GM19452 (cell line): Measurements from ENCODE around the gene BMI1.

Source experiments
- ATAC-seq: cut with Tn5 transposase; IDR thresholded peaks from one replicate; pipeline ENCODE4 v1.9.1; 2021; ENCODE audit not compliant: unreplicated experiment

BMI1 gene

GRCh38 chr10:22366435-22366703 is 45.5 kb downstream of the BMI1 start:
- no peak for ATAC-seq

GRCh38 chr10:22366771-22367170 is 45.9 kb downstream of the BMI1 start:
- ATAC-seq = no peak

- ATAC-seq = no peak
These were observed 46.6 kb downstream of the BMI1 start for GRCh38 chr10:22367471-22367870.

GRCh38 chr10:22368402-22368801 is 47.5 kb downstream of the BMI1 start:
- no peak for ATAC-seq

- no peak for ATAC-seq
These were observed 48.1 kb downstream of the BMI1 start for GRCh38 chr10:22368981-22369380.

- peak; percentile 49 for ATAC-seq
These were observed 48.7 kb downstream of the BMI1 start for GRCh38 chr10:22369434-22370072.

- no peak for ATAC-seq
These were observed 49.4 kb downstream of the BMI1 start for GRCh38 chr10:22370320-22370719.

- no peak for ATAC-seq
These were observed 51.4 kb downstream of the BMI1 start for GRCh38 chr10:22372298-22372697.

- ATAC-seq = no peak
These were observed 52.0 kb downstream of the BMI1 start for GRCh38 chr10:22372917-22373316.

GRCh38 chr10:22374489-22375126 is 53.7 kb downstream of the BMI1 start:
- no peak for ATAC-seq

GRCh38 chr10:22379059-22379458 is 58.2 kb downstream of the BMI1 start:
- ATAC-seq = peak; percentile 60
